WTC11 (cell line): ENCODE data around the gene PLA2G4E. TPM values are rescaled to one million over a fixed set of nuclear protein-coding genes. Genes with fewer than 3 reads are reported as not detected.

Experiments used
- ATAC-seq: fragments of 200-7000 bp; cut with Tn5 transposase; 2 replicates; pipeline ENCODE4 v1.10.0; 2021; ENCODE audit warnings: mild to moderate bottlenecking, moderate library complexity
- CTCF ChIA-PET: fragments of 300-600 bp; sonication (Branson Sonifier 250); formaldehyde crosslinking; loops from one replicate; lab custom pipeline; 2021; ENCODE audit warnings: antibody characterized with exemption; lab: Charles Lee
- POLR2A ChIA-PET: fragments of 350-600 bp; sonication (Branson Sonifier 250); formaldehyde crosslinking; loops from one replicate; lab custom pipeline; 2021; ENCODE audit warnings: antibody characterized with exemption; lab: Charles Lee
- DNase-seq: peaks from one replicate; pipeline ENCODE4 v3.0.0; 2021; ENCODE audit warnings: low spot score
- H3K27ac Mint-ChIP-seq: 2 replicates; pipeline ENCODE4 v1.8.0; 2021; ENCODE audit warnings: mixed read lengths
- H3K27me3 Mint-ChIP-seq: 2 replicates; pipeline ENCODE4 v1.8.0; 2021; ENCODE audit warnings: low read depth, mild to moderate bottlenecking, moderate library complexity, mixed read lengths
- H3K36me3 Mint-ChIP-seq: 2 replicates; pipeline ENCODE4 v1.8.0; 2021; ENCODE audit warnings: mixed read lengths
- H3K4me1 Mint-ChIP-seq: 2 replicates; pipeline ENCODE4 v1.8.0; 2022; ENCODE audit warnings: mixed read lengths
- H3K4me3 Mint-ChIP-seq: 2 replicates; pipeline ENCODE4 v1.8.0; 2021; ENCODE audit warnings: mild to moderate bottlenecking, moderate library complexity, mixed read lengths
- H3K9me3 Mint-ChIP-seq: 2 replicates; pipeline ENCODE4 v1.8.0; 2021; ENCODE audit warnings: mixed read lengths
- CBFB ChIP-seq: sonication (generic); formaldehyde crosslinking; IDR thresholded peaks from 2 replicates; pipeline ENCODE4 v1.8.1; 2022; ENCODE audit warnings: mild to moderate bottlenecking, low read depth, missing genetic modification reagents
- CREM ChIP-seq: sonication (generic); formaldehyde crosslinking; IDR thresholded peaks from 2 replicates; pipeline ENCODE4 v1.8.1; 2022; ENCODE audit warnings: mild to moderate bottlenecking, missing genetic modification reagents, moderate library complexity
- ESRRA ChIP-seq: sonication (generic); formaldehyde crosslinking; IDR thresholded peaks from 2 replicates; pipeline ENCODE4 v1.8.1; 2022; ENCODE audit warnings: mild to moderate bottlenecking, missing genetic modification reagents, borderline replicate concordance
- FOXP1 ChIP-seq: sonication (generic); formaldehyde crosslinking; IDR thresholded peaks from 2 replicates; pipeline ENCODE4 v1.8.0; 2022; ENCODE audit warnings: missing genetic modification reagents, mild to moderate bottlenecking, moderate library complexity, borderline replicate concordance
- JUN ChIP-seq: sonication (generic); formaldehyde crosslinking; IDR thresholded peaks from 2 replicates; pipeline ENCODE4 v1.8.0; 2023; ENCODE audit warnings: mild to moderate bottlenecking, missing genetic modification reagents
- NFE2L1 ChIP-seq: sonication (generic); formaldehyde crosslinking; IDR thresholded peaks from 2 replicates; pipeline ENCODE4 v1.8.1; 2023; ENCODE audit warnings: missing genetic modification reagents
- NFYB ChIP-seq: sonication (generic); formaldehyde crosslinking; conservative IDR thresholded peaks from 2 replicates; pipeline ENCODE4 v1.8.0; 2022; ENCODE audit warnings: low read depth, missing genetic modification reagents
- SOX15 ChIP-seq: fragments of 250-450 bp; sonication (Bioruptor Pico); IDR thresholded peaks from 2 replicates; pipeline ENCODE4 v1.9.0; 2021; ENCODE audit warnings: mild to moderate bottlenecking
- SP1 ChIP-seq: sonication (generic); formaldehyde crosslinking; conservative IDR thresholded peaks from 2 replicates; pipeline ENCODE4 v1.8.1; 2022; ENCODE audit warnings: missing genetic modification reagents
- TEAD4 ChIP-seq: sonication (generic); formaldehyde crosslinking; IDR thresholded peaks from 2 replicates; pipeline ENCODE4 v1.8.0; 2022; ENCODE audit warnings: mild to moderate bottlenecking, missing genetic modification reagents
- TP53 ChIP-seq: sonication (generic); formaldehyde crosslinking; IDR thresholded peaks from 2 replicates; pipeline ENCODE4 v1.8.1; 2023; ENCODE audit warnings: mild to moderate bottlenecking, missing genetic modification reagents
- ZNF416 ChIP-seq: fragments of 250-450 bp; sonication (Bioruptor Pico); IDR thresholded peaks from 2 replicates; pipeline ENCODE4 v1.9.0; 2021; ENCODE audit warnings: mild to moderate bottlenecking, inconsistent platforms
- total RNA-seq: library from RNA; stranded (reverse); gene quantifications from 3 replicates; pipeline ENCODE4 v1.2.3, GENCODE V29; 2021
- TF ChIP-seq, protein P1 (sequence below): fragments of 250-450 bp; sonication (Bioruptor Pico); IDR thresholded peaks from 2 replicates; pipeline ENCODE4 v1.9.0; 2021; ENCODE audit warnings: mild to moderate bottlenecking, borderline replicate concordance
- TF ChIP-seq, protein P2 (sequence below): sonication (generic); formaldehyde crosslinking; IDR thresholded peaks from 2 replicates; pipeline ENCODE4 v1.8.0; 2022; ENCODE audit warnings: mild to moderate bottlenecking, missing genetic modification reagents
- TF ChIP-seq, protein P3 (sequence below): sonication (generic); formaldehyde crosslinking; IDR thresholded peaks from 2 replicates; pipeline ENCODE4 v1.8.0; 2022; ENCODE audit warnings: mild to moderate bottlenecking, missing genetic modification reagents
- TF ChIP-seq, protein P4 (sequence below): sonication (generic); formaldehyde crosslinking; IDR thresholded peaks from 2 replicates; pipeline ENCODE4 v1.8.0; 2023; ENCODE audit warnings: missing genetic modification reagents, mild to moderate bottlenecking, borderline replicate concordance
- TF ChIP-seq, protein P5 (sequence below): sonication (generic); formaldehyde crosslinking; IDR thresholded peaks from 2 replicates; pipeline ENCODE4 v1.8.0; 2023; ENCODE audit warnings: mild to moderate bottlenecking, missing genetic modification reagents

Gene PLA2G4E
- total RNA-seq, 1 experiment from 2014 or later: not detected

DNA sequence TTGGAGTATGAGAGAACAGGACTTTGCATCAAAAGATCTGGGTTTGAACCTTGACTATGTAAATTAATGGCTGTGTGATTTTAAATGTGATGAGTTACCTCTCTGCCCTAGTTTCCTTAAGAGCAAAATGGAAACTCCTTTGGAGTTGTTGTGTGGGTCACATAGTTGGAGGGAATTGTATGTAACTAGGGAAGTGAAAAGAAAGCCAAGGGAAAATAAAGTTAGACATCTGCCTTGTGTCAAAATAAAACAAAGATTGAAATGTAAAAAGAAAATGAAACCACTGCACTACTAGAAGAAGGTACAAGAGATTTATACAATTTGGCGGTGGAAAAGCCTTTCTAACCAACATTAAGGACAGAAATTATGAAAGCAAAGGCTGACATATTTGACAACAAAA is 46.8 kb downstream of the PLA2G4E start (continued):
- TF ChIP-seq, protein P1, sequence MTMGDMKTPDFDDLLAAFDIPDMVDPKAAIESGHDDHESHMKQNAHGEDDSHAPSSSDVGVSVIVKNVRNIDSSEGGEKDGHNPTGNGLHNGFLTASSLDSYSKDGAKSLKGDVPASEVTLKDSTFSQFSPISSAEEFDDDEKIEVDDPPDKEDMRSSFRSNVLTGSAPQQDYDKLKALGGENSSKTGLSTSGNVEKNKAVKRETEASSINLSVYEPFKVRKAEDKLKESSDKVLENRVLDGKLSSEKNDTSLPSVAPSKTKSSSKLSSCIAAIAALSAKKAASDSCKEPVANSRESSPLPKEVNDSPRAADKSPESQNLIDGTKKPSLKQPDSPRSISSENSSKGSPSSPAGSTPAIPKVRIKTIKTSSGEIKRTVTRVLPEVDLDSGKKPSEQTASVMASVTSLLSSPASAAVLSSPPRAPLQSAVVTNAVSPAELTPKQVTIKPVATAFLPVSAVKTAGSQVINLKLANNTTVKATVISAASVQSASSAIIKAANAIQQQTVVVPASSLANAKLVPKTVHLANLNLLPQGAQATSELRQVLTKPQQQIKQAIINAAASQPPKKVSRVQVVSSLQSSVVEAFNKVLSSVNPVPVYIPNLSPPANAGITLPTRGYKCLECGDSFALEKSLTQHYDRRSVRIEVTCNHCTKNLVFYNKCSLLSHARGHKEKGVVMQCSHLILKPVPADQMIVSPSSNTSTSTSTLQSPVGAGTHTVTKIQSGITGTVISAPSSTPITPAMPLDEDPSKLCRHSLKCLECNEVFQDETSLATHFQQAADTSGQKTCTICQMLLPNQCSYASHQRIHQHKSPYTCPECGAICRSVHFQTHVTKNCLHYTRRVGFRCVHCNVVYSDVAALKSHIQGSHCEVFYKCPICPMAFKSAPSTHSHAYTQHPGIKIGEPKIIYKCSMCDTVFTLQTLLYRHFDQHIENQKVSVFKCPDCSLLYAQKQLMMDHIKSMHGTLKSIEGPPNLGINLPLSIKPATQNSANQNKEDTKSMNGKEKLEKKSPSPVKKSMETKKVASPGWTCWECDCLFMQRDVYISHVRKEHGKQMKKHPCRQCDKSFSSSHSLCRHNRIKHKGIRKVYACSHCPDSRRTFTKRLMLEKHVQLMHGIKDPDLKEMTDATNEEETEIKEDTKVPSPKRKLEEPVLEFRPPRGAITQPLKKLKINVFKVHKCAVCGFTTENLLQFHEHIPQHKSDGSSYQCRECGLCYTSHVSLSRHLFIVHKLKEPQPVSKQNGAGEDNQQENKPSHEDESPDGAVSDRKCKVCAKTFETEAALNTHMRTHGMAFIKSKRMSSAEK (CRISPR knock-in tag): no peak
- TF ChIP-seq, all 79 proteins: peak for 0

DNA sequence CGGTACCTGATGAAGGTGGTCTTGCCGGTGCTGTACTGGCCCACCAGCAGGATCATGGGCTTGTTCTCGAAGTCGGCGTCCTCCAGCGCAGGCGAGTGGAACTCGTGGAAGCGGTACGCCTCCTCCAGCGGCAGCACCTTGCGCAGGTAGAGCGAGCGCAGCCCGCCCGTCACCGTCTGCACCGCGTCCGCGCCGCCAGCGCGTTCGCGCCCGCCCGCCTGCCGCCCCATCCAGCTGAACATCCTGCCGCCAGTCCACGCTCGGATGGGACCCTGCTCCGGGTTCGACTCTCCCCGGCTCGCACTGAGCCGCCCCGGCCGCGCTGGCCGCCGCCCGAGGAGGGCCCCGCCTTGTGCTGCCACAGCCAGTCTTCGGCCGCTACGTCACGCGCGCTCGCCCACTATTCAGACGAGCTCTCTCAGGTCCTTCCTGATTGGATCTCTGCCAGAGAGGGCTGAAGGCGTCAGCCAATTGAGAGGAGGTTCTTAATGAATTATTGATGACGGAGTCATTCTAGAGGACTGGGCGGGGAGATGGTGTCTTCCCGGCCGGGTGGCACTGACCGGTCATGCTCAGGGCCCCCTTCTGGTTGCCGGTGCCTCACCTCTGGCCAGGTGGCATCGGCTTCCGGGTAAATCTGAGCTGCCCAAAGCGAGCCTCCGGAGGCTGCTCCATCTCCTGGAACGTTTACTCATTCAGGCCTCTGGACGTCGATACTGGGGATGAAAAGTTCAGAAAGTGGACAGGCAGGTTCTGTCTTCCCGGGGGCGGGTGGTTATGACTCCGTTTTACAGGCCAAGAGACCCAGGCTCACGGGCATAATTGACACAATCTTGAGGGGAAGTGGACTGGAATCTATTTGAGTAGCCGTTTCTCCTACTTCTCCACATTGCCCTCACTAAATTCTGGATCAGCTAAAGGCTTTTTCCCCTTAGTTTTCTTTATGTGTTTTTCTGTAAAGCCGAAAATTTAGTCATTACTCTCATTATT is 48.3 kb downstream of the PLA2G4E start, which contains the start of gene EHD4:
Gene EHD4, minus strand, starts transcription at position 305 of the 990 bp plus-strand sequence. Its CDS starts 63 bp downstream, at position 242.
- POLR2A ChIA-PET: interaction anchor here (0.8 to 1.2 kb wide), 3 partner anchors 17 to 198 kb away, joined by 3 to 8 read pairs (median 5); partner anchors contain the start of gene MAPKBP1
- DNase-seq (peak; percentile 97), ATAC-seq (peak; percentile 93)
- Mint-ChIP-seq H3K9me3 (no peaks in the 10 kb centered on the region), H3K4me3 (peak within 1 kb of the TSS; percentile 85), H3K27me3 (no peaks in the 10 kb centered on the region; the same call in 1 of the 2 replicates), H3K27ac (peak within 1 kb of the TSS; percentile 89), H3K36me3 (no peaks in the 10 kb centered on the region; the same call in 1 of the 2 replicates), H3K4me1 (peaks cover 29% of the 10 kb centered on the region)
- CTCF ChIA-PET: interaction anchor here (0.6 to 3.2 kb wide), 23 partner anchors 9 to 413 kb away, joined by 3 to 18 read pairs (median 5); partner anchors contain the start of gene MAPKBP1
- TF ChIP-seq, protein P2, sequence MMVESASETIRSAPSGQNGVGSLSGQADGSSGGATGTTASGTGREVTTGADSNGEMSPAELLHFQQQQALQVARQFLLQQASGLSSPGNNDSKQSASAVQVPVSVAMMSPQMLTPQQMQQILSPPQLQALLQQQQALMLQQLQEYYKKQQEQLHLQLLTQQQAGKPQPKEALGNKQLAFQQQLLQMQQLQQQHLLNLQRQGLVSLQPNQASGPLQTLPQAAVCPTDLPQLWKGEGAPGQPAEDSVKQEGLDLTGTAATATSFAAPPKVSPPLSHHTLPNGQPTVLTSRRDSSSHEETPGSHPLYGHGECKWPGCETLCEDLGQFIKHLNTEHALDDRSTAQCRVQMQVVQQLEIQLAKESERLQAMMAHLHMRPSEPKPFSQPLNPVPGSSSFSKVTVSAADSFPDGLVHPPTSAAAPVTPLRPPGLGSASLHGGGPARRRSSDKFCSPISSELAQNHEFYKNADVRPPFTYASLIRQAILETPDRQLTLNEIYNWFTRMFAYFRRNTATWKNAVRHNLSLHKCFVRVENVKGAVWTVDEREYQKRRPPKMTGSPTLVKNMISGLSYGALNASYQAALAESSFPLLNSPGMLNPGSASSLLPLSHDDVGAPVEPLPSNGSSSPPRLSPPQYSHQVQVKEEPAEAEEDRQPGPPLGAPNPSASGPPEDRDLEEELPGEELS (CRISPR knock-in tag): peak; percentile 82; the same call in 1 of the 2 replicates
- TF ChIP-seq SOX15 (CRISPR knock-in tag) (no peak), CBFB (CRISPR knock-in tag) (no peak), SP1 (CRISPR knock-in tag) (peak; percentile 82), TEAD4 (CRISPR knock-in tag) (no peak), ESRRA (CRISPR knock-in tag) (no peak), TP53 (peak; percentile 75; the same call in 1 of the 2 replicates), NFE2L1 (CRISPR knock-in tag) (0 out of 2 replicates have a peak, but pooled peaks have one; percentile 38), CREM (CRISPR knock-in tag) (no peak; the same call in 1 of the 2 replicates), FOXP1 (CRISPR knock-in tag) (peak; percentile 52; the same call in 1 of the 2 replicates), ZNF416 (CRISPR knock-in tag) (0 out of 2 replicates have a peak, but pooled peaks have one; percentile 9), JUN (0 out of 2 replicates have a peak, but pooled peaks have one; percentile 80), NFYB (peak; percentile 77)
- TF ChIP-seq, protein P3, sequence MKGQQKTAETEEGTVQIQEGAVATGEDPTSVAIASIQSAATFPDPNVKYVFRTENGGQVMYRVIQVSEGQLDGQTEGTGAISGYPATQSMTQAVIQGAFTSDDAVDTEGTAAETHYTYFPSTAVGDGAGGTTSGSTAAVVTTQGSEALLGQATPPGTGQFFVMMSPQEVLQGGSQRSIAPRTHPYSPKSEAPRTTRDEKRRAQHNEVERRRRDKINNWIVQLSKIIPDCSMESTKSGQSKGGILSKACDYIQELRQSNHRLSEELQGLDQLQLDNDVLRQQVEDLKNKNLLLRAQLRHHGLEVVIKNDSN (CRISPR knock-in tag): peak; percentile 65; the same call in 1 of the 2 replicates
- TF ChIP-seq, protein P4, sequence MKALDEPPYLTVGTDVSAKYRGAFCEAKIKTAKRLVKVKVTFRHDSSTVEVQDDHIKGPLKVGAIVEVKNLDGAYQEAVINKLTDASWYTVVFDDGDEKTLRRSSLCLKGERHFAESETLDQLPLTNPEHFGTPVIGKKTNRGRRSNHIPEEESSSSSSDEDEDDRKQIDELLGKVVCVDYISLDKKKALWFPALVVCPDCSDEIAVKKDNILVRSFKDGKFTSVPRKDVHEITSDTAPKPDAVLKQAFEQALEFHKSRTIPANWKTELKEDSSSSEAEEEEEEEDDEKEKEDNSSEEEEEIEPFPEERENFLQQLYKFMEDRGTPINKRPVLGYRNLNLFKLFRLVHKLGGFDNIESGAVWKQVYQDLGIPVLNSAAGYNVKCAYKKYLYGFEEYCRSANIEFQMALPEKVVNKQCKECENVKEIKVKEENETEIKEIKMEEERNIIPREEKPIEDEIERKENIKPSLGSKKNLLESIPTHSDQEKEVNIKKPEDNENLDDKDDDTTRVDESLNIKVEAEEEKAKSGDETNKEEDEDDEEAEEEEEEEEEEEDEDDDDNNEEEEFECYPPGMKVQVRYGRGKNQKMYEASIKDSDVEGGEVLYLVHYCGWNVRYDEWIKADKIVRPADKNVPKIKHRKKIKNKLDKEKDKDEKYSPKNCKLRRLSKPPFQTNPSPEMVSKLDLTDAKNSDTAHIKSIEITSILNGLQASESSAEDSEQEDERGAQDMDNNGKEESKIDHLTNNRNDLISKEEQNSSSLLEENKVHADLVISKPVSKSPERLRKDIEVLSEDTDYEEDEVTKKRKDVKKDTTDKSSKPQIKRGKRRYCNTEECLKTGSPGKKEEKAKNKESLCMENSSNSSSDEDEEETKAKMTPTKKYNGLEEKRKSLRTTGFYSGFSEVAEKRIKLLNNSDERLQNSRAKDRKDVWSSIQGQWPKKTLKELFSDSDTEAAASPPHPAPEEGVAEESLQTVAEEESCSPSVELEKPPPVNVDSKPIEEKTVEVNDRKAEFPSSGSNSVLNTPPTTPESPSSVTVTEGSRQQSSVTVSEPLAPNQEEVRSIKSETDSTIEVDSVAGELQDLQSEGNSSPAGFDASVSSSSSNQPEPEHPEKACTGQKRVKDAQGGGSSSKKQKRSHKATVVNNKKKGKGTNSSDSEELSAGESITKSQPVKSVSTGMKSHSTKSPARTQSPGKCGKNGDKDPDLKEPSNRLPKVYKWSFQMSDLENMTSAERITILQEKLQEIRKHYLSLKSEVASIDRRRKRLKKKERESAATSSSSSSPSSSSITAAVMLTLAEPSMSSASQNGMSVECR: peak; percentile 72; the same call in 1 of the 2 replicates
- TF ChIP-seq, protein P5, sequence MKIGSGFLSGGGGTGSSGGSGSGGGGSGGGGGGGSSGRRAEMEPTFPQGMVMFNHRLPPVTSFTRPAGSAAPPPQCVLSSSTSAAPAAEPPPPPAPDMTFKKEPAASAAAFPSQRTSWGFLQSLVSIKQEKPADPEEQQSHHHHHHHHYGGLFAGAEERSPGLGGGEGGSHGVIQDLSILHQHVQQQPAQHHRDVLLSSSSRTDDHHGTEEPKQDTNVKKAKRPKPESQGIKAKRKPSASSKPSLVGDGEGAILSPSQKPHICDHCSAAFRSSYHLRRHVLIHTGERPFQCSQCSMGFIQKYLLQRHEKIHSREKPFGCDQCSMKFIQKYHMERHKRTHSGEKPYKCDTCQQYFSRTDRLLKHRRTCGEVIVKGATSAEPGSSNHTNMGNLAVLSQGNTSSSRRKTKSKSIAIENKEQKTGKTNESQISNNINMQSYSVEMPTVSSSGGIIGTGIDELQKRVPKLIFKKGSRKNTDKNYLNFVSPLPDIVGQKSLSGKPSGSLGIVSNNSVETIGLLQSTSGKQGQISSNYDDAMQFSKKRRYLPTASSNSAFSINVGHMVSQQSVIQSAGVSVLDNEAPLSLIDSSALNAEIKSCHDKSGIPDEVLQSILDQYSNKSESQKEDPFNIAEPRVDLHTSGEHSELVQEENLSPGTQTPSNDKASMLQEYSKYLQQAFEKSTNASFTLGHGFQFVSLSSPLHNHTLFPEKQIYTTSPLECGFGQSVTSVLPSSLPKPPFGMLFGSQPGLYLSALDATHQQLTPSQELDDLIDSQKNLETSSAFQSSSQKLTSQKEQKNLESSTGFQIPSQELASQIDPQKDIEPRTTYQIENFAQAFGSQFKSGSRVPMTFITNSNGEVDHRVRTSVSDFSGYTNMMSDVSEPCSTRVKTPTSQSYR (CRISPR knock-in tag): 0 out of 2 replicates have a peak, but pooled peaks have one; percentile 39
